ENCODE results near the gene HUWE1. TPM values are rescaled to one million over a fixed set of nuclear protein-coding genes. Genes with fewer than 3 reads are reported as not detected.

The HUWE1 gene
- total and polyA plus RNA-seq, 5 donors from 2014 or later: 7.3 to 204 (median 9.3) TPM

DNA sequence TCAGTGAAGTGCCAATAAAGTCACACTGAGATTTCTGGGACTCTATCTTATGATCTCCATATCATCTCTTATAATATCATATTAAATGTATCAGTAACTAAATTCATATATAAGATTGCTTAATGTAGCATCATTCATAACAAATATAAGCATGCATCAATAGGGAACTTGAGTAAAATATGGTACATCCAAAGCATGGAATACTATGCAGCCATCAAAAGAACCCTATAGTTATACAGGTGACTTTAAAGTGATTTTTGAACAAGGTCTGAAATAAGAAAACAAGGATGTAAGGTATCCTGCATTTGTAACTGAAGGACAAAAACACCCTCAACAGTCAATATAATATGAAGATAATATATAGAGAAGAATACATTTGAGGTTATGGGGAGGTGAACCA, 47.3 kb downstream of the HUWE1 start:
- Mint-ChIP-seq H3K4me3 (no peak overlapping the region), H3K27ac (no peak overlapping the region), H3K36me3 (peaks cover 7% of the 10 kb centered on the region), H3K4me1 (peaks cover 0 to 7% (median under 1%) of the 10 kb centered on the region in 4 donors), H3K27me3 (no peaks in the 10 kb centered on the region), H3K9me3 (no peaks in the 10 kb centered on the region)
- Histone ChIP-seq H3K4me3 (ENCODE audit: low read depth, low read length) (no peak overlapping the region), H3K36me3 (ENCODE audit: control insufficient read depth, insufficient read depth, low read length) (peaks cover 54% of the 10 kb centered on the region), H3K27me3 (ENCODE audit: control insufficient read depth, insufficient read depth, low read length) (no peaks in the 10 kb centered on the region), H3K4me1 (ENCODE audit: control insufficient read depth, insufficient read depth, low read length, poor library complexity, severe bottlenecking) (no peaks in the 10 kb centered on the region), H3K9me3 (ENCODE audit: control insufficient read depth in 2 of 2, low read length in 2 of 2) (no peaks in the 10 kb centered on the region), H3K27ac (ENCODE audit: insufficient read depth, low read length, poor library complexity, severe bottlenecking) (no peak overlapping the region)
- no peak for ATAC-seq (ENCODE audit: low read depth in 2 of 2)
- no peak for DNase-seq

- H3K9me3 ChIP-seq (ENCODE audit: control insufficient read depth in 2 of 2, low read length in 2 of 2): no peaks in the 10 kb centered on the region
- Mint-ChIP-seq H3K4me1 (peaks cover 0 to 11% (median 2%) of the 10 kb centered on the region in 4 donors), H3K4me3 (no peak overlapping the region), H3K27me3 (no peaks in the 10 kb centered on the region), H3K36me3 (peaks cover 3% of the 10 kb centered on the region), H3K27ac (no peak overlapping the region), H3K9me3 (no peaks in the 10 kb centered on the region)
- no peak overlapping the region for H3K27ac ChIP-seq (ENCODE audit: insufficient read depth, low read length, poor library complexity, severe bottlenecking)
- H3K4me1 ChIP-seq (ENCODE audit: control insufficient read depth, insufficient read depth, low read length, poor library complexity, severe bottlenecking): no peaks in the 10 kb centered on the region
- ATAC-seq (ENCODE audit: low read depth in 2 of 2) (no peak), DNase-seq (no peak)
- H3K4me3 ChIP-seq (ENCODE audit: low read depth, low read length): no peak overlapping the region
- peaks cover 61% of the 10 kb centered on the region for H3K36me3 ChIP-seq (ENCODE audit: control insufficient read depth, insufficient read depth, low read length)
- H3K27me3 ChIP-seq (ENCODE audit: control insufficient read depth, insufficient read depth, low read length): no peaks in the 10 kb centered on the region
Observed at GRCh38 chrX:53637479-53637878, 49.0 kb downstream of the HUWE1 start.

DNA sequence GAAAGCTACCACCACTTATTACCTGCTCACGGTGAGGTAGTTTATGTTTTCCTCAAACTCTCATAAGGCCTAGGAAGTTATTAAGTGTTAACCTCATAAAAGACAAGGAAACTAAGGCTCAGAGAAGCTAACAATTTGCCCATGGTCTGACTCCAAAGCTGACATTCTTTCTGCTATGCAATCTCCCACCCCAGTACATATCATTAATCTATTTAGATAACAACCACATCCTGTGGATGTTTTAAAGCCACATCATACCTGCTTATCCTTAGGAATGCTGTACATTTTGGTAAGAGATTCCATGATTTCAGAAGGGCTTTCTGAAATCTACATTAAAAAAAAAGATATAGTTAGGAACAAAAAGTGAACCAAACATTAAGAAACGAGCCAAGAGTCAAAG, 55.4 kb downstream of the HUWE1 start:
- Mint-ChIP-seq H3K27me3 (no peaks in the 10 kb centered on the region), H3K27ac (no peak overlapping the region), H3K4me1 (peaks cover 0 to 5% (median 2%) of the 10 kb centered on the region in 4 donors), H3K36me3 (peaks cover 17% of the 10 kb centered on the region), H3K9me3 (no peaks in the 10 kb centered on the region), H3K4me3 (no peak overlapping the region)
- Histone ChIP-seq H3K27ac (ENCODE audit: insufficient read depth, low read length, poor library complexity, severe bottlenecking) (no peak overlapping the region), H3K27me3 (ENCODE audit: control insufficient read depth, insufficient read depth, low read length) (no peaks in the 10 kb centered on the region), H3K9me3 (ENCODE audit: control insufficient read depth in 2 of 2, low read length in 2 of 2) (no peaks in the 10 kb centered on the region), H3K4me1 (ENCODE audit: control insufficient read depth, insufficient read depth, low read length, poor library complexity, severe bottlenecking) (no peaks in the 10 kb centered on the region), H3K4me3 (ENCODE audit: low read depth, low read length) (no peak overlapping the region), H3K36me3 (ENCODE audit: control insufficient read depth, insufficient read depth, low read length) (peaks cover 86% of the 10 kb centered on the region)
- no peak for DNase-seq
- ATAC-seq (ENCODE audit: low read depth in 2 of 2): no peak

DNA sequence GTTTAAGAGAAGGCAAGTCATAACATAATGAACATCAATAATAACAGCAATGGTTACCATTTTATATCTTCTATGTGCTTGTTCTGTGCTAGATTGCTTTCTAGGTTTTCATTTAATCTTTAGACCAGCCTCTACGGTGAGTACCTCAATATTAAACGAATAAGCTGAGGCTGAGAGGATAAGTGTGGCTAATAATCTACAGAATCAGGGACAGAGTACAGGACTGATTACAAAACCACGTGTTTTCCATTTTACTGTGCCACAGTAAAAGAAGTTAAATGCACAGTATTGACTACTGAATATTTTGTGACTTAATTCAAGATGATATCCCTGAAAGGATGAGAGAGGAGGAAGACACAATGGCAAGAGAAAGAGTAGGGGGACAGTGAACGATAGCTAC, 56.3 kb downstream of the HUWE1 start:
- Mint-ChIP-seq H3K27me3 (no peaks in the 10 kb centered on the region), H3K27ac (no peak overlapping the region), H3K36me3 (peaks cover 17% of the 10 kb centered on the region), H3K4me3 (no peak overlapping the region), H3K9me3 (no peaks in the 10 kb centered on the region), H3K4me1 (peaks cover 0 to 5% (median 1%) of the 10 kb centered on the region in 4 donors)
- Histone ChIP-seq H3K36me3 (ENCODE audit: control insufficient read depth, insufficient read depth, low read length) (peaks cover 90% of the 10 kb centered on the region), H3K4me3 (ENCODE audit: low read depth, low read length) (no peak overlapping the region), H3K27ac (ENCODE audit: insufficient read depth, low read length, poor library complexity, severe bottlenecking) (no peak overlapping the region), H3K9me3 (ENCODE audit: control insufficient read depth in 2 of 2, low read length in 2 of 2) (no peaks in the 10 kb centered on the region), H3K4me1 (ENCODE audit: control insufficient read depth, insufficient read depth, low read length, poor library complexity, severe bottlenecking) (no peaks in the 10 kb centered on the region), H3K27me3 (ENCODE audit: control insufficient read depth, insufficient read depth, low read length) (no peaks in the 10 kb centered on the region)
- ATAC-seq (ENCODE audit: low read depth in 2 of 2) (no peak), DNase-seq (no peak)

GRCh38 chrX:53622431-53622830, 64.1 kb downstream of the HUWE1 start:
- no peaks in the 10 kb centered on the region for H3K27me3 ChIP-seq (ENCODE audit: control insufficient read depth, insufficient read depth, low read length)
- no peak overlapping the region for H3K4me3 Mint-ChIP-seq
- H3K4me1 ChIP-seq (ENCODE audit: control insufficient read depth, insufficient read depth, low read length, poor library complexity, severe bottlenecking): no peaks in the 10 kb centered on the region
- no peak for ATAC-seq (ENCODE audit: low read depth in 2 of 2)
- no peak for DNase-seq
- no peak overlapping the region for H3K27ac Mint-ChIP-seq
- H3K27ac ChIP-seq (ENCODE audit: insufficient read depth, low read length, poor library complexity, severe bottlenecking): no peak overlapping the region
- H3K36me3 ChIP-seq (ENCODE audit: control insufficient read depth, insufficient read depth, low read length): peaks cover 80% of the 10 kb centered on the region
- no peaks in the 10 kb centered on the region for H3K27me3 Mint-ChIP-seq
- peaks cover 4% of the 10 kb centered on the region for H3K36me3 Mint-ChIP-seq
- no peaks in the 10 kb centered on the region for H3K9me3 Mint-ChIP-seq
- H3K9me3 ChIP-seq (ENCODE audit: control insufficient read depth in 2 of 2, low read length in 2 of 2): no peaks in the 10 kb centered on the region
- H3K4me3 ChIP-seq (ENCODE audit: low read depth, low read length): no peak overlapping the region
- H3K4me1 Mint-ChIP-seq: peaks cover 0 to 13% (median 7%) of the 10 kb centered on the region in 4 donors

DNA sequence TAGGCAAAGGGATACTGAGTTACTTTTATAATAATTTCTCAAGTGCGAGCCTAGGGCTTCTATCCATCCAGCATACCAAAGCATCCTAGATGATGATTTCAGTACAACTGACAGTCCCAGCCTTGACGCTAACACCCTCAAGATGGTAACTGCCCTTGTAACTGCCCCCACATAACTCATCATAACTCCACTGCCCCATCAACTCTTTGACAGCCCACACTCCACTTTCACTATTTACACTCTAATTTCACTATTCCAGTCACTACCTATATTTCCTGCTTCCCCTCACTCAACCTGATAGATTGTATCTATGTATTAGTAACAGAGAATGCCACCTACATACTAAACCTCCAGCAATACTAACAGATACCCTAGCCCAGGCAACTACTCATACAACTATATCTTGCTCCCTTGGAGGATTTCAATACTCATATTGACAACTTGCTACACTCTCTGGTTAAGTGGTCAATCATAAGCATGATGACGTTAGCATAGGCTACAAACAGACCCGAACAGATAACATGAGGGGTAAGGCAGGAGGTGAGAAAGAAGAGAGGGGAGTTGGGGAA, 65.0 kb downstream of the HUWE1 start:
- H3K27ac Mint-ChIP-seq: peak overlapping the region in 1 of 3 donors; percentile 90

DNA sequence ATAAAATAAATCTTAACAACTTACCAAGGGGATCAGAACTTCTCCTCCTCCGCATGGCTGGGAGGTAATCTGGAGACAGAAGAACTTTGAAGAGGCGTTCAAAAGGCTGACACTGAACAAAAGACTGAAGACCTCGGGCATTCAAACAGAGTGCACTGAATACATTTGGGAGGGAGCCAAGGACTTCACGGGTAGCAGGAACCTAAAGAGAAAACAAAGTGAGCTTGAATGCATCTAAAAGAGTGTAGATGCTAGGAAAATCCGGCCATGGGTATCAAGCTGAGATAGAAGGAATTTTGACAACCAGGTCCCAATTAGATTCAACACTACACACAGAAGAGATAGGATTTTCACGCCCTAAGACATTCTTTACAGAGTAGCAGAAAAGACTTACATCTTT, 69.6 kb downstream of the HUWE1 start:
- H3K27ac Mint-ChIP-seq: no peak overlapping the region
- no peak overlapping the region for H3K27ac ChIP-seq (ENCODE audit: insufficient read depth, low read length, poor library complexity, severe bottlenecking)
- no peaks in the 10 kb centered on the region for H3K27me3 Mint-ChIP-seq
- no peak for ATAC-seq (ENCODE audit: low read depth in 2 of 2)
- H3K36me3 Mint-ChIP-seq: peaks cover 9% of the 10 kb centered on the region
- no peak overlapping the region for H3K4me3 Mint-ChIP-seq
- peaks cover 84% of the 10 kb centered on the region for H3K36me3 ChIP-seq (ENCODE audit: control insufficient read depth, insufficient read depth, low read length)
- no peaks in the 10 kb centered on the region for H3K9me3 Mint-ChIP-seq
- DNase-seq: no peak
- H3K4me3 ChIP-seq (ENCODE audit: low read depth, low read length): no peak overlapping the region
- H3K27me3 ChIP-seq (ENCODE audit: control insufficient read depth, insufficient read depth, low read length): no peaks in the 10 kb centered on the region
- H3K4me1 ChIP-seq (ENCODE audit: control insufficient read depth, insufficient read depth, low read length, poor library complexity, severe bottlenecking): no peaks in the 10 kb centered on the region
- H3K9me3 ChIP-seq (ENCODE audit: control insufficient read depth in 2 of 2, low read length in 2 of 2): no peaks in the 10 kb centered on the region
- peaks cover 0 to 12% (median 3%) of the 10 kb centered on the region in 4 donors for H3K4me1 Mint-ChIP-seq

More for the DNA sequence above, 65.0 kb downstream of the HUWE1 start:
- Histone ChIP-seq H3K4me1 (ENCODE audit: control insufficient read depth, insufficient read depth, low read length, poor library complexity, severe bottlenecking) (no peaks in the 10 kb centered on the region), H3K27me3 (ENCODE audit: control insufficient read depth, insufficient read depth, low read length) (no peaks in the 10 kb centered on the region), H3K9me3 (ENCODE audit: control insufficient read depth in 2 of 2, low read length in 2 of 2) (no peaks in the 10 kb centered on the region), H3K36me3 (ENCODE audit: control insufficient read depth, insufficient read depth, low read length) (peaks cover 81% of the 10 kb centered on the region), H3K27ac (ENCODE audit: insufficient read depth, low read length, poor library complexity, severe bottlenecking) (no peak overlapping the region), H3K4me3 (ENCODE audit: low read depth, low read length) (no peak overlapping the region)
- Mint-ChIP-seq H3K27me3 (no peaks in the 10 kb centered on the region), H3K4me3 (no peak overlapping the region), H3K36me3 (peaks cover 5% of the 10 kb centered on the region), H3K4me1 (peaks cover 0 to 13% (median 7%) of the 10 kb centered on the region in 4 donors), H3K9me3 (no peaks in the 10 kb centered on the region)
- ATAC-seq (ENCODE audit: low read depth in 2 of 2) (no peak), DNase-seq (no peak)

DNA sequence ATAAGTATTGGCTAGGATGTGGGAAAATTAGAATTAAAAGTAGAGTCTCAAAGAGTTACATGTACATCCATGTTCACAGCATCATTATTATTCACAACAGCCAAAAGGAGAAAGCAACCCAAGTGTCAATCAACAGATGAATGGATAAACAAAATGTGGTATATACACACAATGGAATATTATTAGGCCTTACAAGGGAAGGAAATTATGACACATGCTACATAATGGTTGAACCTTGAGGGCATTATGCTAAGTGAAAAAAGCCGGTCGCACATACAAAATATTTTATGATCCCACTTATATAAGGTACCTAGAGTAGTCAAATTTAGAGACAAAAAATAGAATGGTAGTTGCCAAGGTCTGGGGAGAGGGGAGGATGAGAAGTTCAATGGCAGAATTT, 80.1 kb downstream of the HUWE1 start:
- H3K36me3 Mint-ChIP-seq: no peaks in the 10 kb centered on the region
- Histone ChIP-seq H3K4me3 (ENCODE audit: low read depth, low read length) (no peak overlapping the region), H3K4me1 (ENCODE audit: control insufficient read depth, insufficient read depth, low read length, poor library complexity, severe bottlenecking) (no peaks in the 10 kb centered on the region), H3K9me3 (ENCODE audit: control insufficient read depth in 2 of 2, low read length in 2 of 2) (no peaks in the 10 kb centered on the region), H3K27ac (ENCODE audit: insufficient read depth, low read length, poor library complexity, severe bottlenecking) (no peak overlapping the region), H3K36me3 (ENCODE audit: control insufficient read depth, insufficient read depth, low read length) (peaks cover 81% of the 10 kb centered on the region), H3K27me3 (ENCODE audit: control insufficient read depth, insufficient read depth, low read length) (no peaks in the 10 kb centered on the region)
- no peaks in the 10 kb centered on the region for H3K27me3 Mint-ChIP-seq
- H3K9me3 Mint-ChIP-seq: no peaks in the 10 kb centered on the region
- no peak for DNase-seq
- no peak overlapping the region for H3K4me3 Mint-ChIP-seq
- no peak for ATAC-seq (ENCODE audit: low read depth in 2 of 2)
- H3K27ac Mint-ChIP-seq: no peak overlapping the region
- H3K4me1 Mint-ChIP-seq: peaks cover 0 to 2% (median 0%) of the 10 kb centered on the region in 4 donors

All from CD4-positive, CD25-positive, alpha-beta regulatory T cell (primary cell).